GM23338 (cell line): ENCODE measurements around the gene OTUD7B. TPM values are rescaled to one million over a fixed set of nuclear protein-coding genes. Genes with fewer than 3 reads are reported as not detected.

Source experiments
- ATAC-seq: fragments of 200-7000 bp; cut with Tn5 transposase; 3 replicates; pipeline ENCODE4 v1.9.1; 2020
- DNase-seq: peaks from one replicate; pipeline ENCODE4 v3.0.0-alpha.2; 2015; ENCODE audit warnings: low spot score
- H2AFZ ChIP-seq: fragments of 200-600 bp; sonication (generic); 2 replicates; pipeline ENCODE4 v1.8.0; 2016; ENCODE audit warnings: antibody characterized with exemption, mild to moderate bottlenecking, moderate library complexity
- H3F3A ChIP-seq: fragments of 200-600 bp; sonication (generic); replicated peaks from 2 replicates; pipeline ENCODE4 v1.8.0; 2017; ENCODE audit warnings: antibody characterized with exemption, mixed run types, low read depth
- H3K27ac ChIP-seq: fragments of 200-600 bp; sonication (generic); 2 replicates; pipeline ENCODE4 v1.6.1; 2016; ENCODE audit warnings: low read depth
- H3K27me3 ChIP-seq: fragments of 200-600 bp; sonication (generic); 2 replicates; pipeline ENCODE4 v1.8.0; 2016; ENCODE audit warnings: mild to moderate bottlenecking, mixed run types, moderate library complexity; ENCODE audit not compliant: insufficient read depth
- H3K36me3 ChIP-seq: fragments of 200-600 bp; sonication (generic); 2 replicates; pipeline ENCODE4 v1.8.0; 2016; ENCODE audit warnings: mild to moderate bottlenecking; ENCODE audit not compliant: insufficient read depth
- H3K4me1 ChIP-seq: fragments of 200-600 bp; sonication (generic); 2 replicates; pipeline ENCODE4 v1.8.0; 2016; ENCODE audit warnings: mild to moderate bottlenecking, moderate library complexity; ENCODE audit not compliant: insufficient read depth
- H3K4me2 ChIP-seq: fragments of 200-600 bp; sonication (generic); 2 replicates; pipeline ENCODE4 v1.7.1; 2017; ENCODE audit warnings: mixed run types
- H3K4me3 ChIP-seq: fragments of 200-600 bp; sonication (generic); 2 replicates; pipeline ENCODE4 v1.6.1; 2016; ENCODE audit warnings: mixed run types
- H3K79me2 ChIP-seq: fragments of 200-600 bp; sonication (generic); replicated peaks from 2 replicates; pipeline ENCODE4 v1.8.0; 2017; ENCODE audit warnings: mild to moderate bottlenecking; ENCODE audit not compliant: insufficient read depth
- H3K9me2 ChIP-seq: fragments of 200-600 bp; sonication (generic); 2 replicates; pipeline ENCODE4 v1.8.0; 2017; ENCODE audit not compliant: insufficient read depth
- H4K20me1 ChIP-seq: fragments of 200-600 bp; sonication (generic); replicated peaks from 2 replicates; pipeline ENCODE4 v1.8.0; 2017; ENCODE audit warnings: mild to moderate bottlenecking; ENCODE audit not compliant: insufficient read depth
- H3K27ac Mint-ChIP-seq: 2 replicates; pipeline ENCODE4 v1.8.0; 2020; ENCODE audit warnings: inconsistent platforms, mild to moderate bottlenecking, moderate library complexity, mixed read lengths
- H3K27me3 Mint-ChIP-seq: 3 replicates; pipeline ENCODE4 v1.8.0; 2022; ENCODE audit warnings: low read depth, mild to moderate bottlenecking, moderate library complexity, mixed read lengths, inconsistent platforms; ENCODE audit not compliant: insufficient read depth, poor library complexity
- H3K36me3 Mint-ChIP-seq: 3 replicates; pipeline ENCODE4 v1.8.0; 2021; ENCODE audit warnings: low read depth, mild to moderate bottlenecking, inconsistent platforms, moderate library complexity, mixed read lengths
- H3K4me1 Mint-ChIP-seq: 3 replicates; pipeline ENCODE4 v1.8.0; 2020; ENCODE audit warnings: mild to moderate bottlenecking, inconsistent platforms, mixed read lengths
- H3K4me3 Mint-ChIP-seq: 3 replicates; pipeline ENCODE4 v1.8.0; 2021; ENCODE audit warnings: moderate library complexity, mild to moderate bottlenecking, inconsistent platforms, mixed read lengths
- H3K9me3 Mint-ChIP-seq: 3 replicates; pipeline ENCODE4 v1.8.0; 2020; ENCODE audit warnings: moderate library complexity, mild to moderate bottlenecking, inconsistent platforms, mixed read lengths
- CREB1 ChIP-seq: fragments of 250-450 bp; sonication (Bioruptor Pico); IDR thresholded peaks from 2 replicates; pipeline ENCODE4 v1.5.0; 2020; ENCODE audit warnings: low read depth, mild to moderate bottlenecking, moderate library complexity
- CTCF ChIP-seq, 2 experiments: fragments of 200-600 bp in 1 of 2; sonication (generic) in 1 of 2; conservative IDR thresholded peaks; 2 replicates each; pipeline versions ENCODE4 v1.5.1 to v1.6.1; 2016 to 2017; ENCODE audit warnings: antibody characterized with exemption in 2 of 2, low read depth in 2 of 2, mild to moderate bottlenecking in 2 of 2, moderate library complexity in 1 of 2
- ETS1 ChIP-seq: IDR thresholded peaks from 2 replicates; pipeline ENCODE4 v1.6.1; 2016; ENCODE audit warnings: antibody characterized with exemption
- EZH2 ChIP-seq: fragments of 200-600 bp; sonication (generic); IDR thresholded peaks from one replicate; pipeline ENCODE4 v1.8.0; 2017; ENCODE audit warnings: antibody characterized with exemption, mild to moderate bottlenecking, low read depth; ENCODE audit not compliant: unreplicated experiment
- EZH2phosphoT487 ChIP-seq: fragments of 200-600 bp; sonication (generic); IDR thresholded peaks from one replicate; pipeline ENCODE4 v1.8.1; 2018; ENCODE audit warnings: antibody characterized with exemption; ENCODE audit not compliant: unreplicated experiment
- JUNB ChIP-seq: IDR thresholded peaks from one replicate; pipeline ENCODE4 v1.6.1; 2016; ENCODE audit warnings: antibody characterized with exemption; ENCODE audit not compliant: unreplicated experiment
- NANOG ChIP-seq: IDR thresholded peaks from 2 replicates; pipeline ENCODE4 v1.6.1; 2016; ENCODE audit warnings: antibody characterized with exemption, borderline replicate concordance
- POLR2AphosphoS5 ChIP-seq: IDR thresholded peaks from 2 replicates; pipeline ENCODE4 v1.6.1; 2016; ENCODE audit warnings: antibody characterized with exemption, low read depth
- REST ChIP-seq: IDR thresholded peaks from one replicate; pipeline ENCODE4 v1.6.1; 2018; ENCODE audit warnings: antibody characterized with exemption; ENCODE audit not compliant: unreplicated experiment
- STAT1 ChIP-seq: IDR thresholded peaks from one replicate; pipeline ENCODE4 v1.6.1; 2016; ENCODE audit warnings: antibody characterized with exemption; ENCODE audit not compliant: unreplicated experiment
- ZNF114 ChIP-seq: fragments of 250-450 bp; sonication (Bioruptor Pico); IDR thresholded peaks from 2 replicates; pipeline ENCODE4 v1.5.0; 2020; ENCODE audit warnings: mild to moderate bottlenecking, moderate library complexity
- ZNF331 ChIP-seq: fragments of 250-450 bp; sonication (Bioruptor Pico); IDR thresholded peaks from 2 replicates; pipeline ENCODE4 v1.5.0; 2020; ENCODE audit warnings: low read depth, mild to moderate bottlenecking, moderate library complexity
- ZNF462 ChIP-seq: fragments of 250-450 bp; sonication (Bioruptor Pico); IDR thresholded peaks from 2 replicates; pipeline ENCODE4 v1.5.0; 2020; ENCODE audit warnings: mild to moderate bottlenecking, moderate library complexity
- polyA plus RNA-seq: library from polyadenylated mRNA; unstranded; fragments of >200 nt; fragmentation: Nextera tagmentation; extraction: Ambion mirVana; gene quantifications from 2 replicates; pipeline ENCODE4 v1.2.1, GENCODE V29; 2016
- total RNA-seq: library from RNA; depleted of rRNA; stranded (reverse); fragments of >200 nt; shearing (Covaris generic); gene quantifications from 2 replicates; pipeline ENCODE4 v1.2.3, GENCODE V29; 2014

Gene OTUD7B
- total and polyA plus RNA-seq, 2 experiments from 2014 or later = 3.7 to 9.9 TPM

GRCh38 chr1:150012611-150013010, 2.1 kb upstream of the OTUD7B start:
- H3F3A ChIP-seq = peaks cover 3% of the 10 kb centered on the region; the same call in 1 of the 2 replicates
- ATAC-seq (no peak), DNase-seq (no peak)
- H3K27ac ChIP-seq = no peak overlapping the region
- H3K79me2 ChIP-seq = peaks cover 12% of the 10 kb centered on the region
- Mint-ChIP-seq H3K4me1 (peaks cover 27% of the 10 kb centered on the region), H3K36me3 (no peaks in the 10 kb centered on the region), H3K4me3 (no peak overlapping the region), H3K27me3 (peaks cover 8% of the 10 kb centered on the region), H3K9me3 (no peaks in the 10 kb centered on the region), H3K27ac (no peak overlapping the region)
- TF ChIP-seq EZH2phosphoT487 = no peak
- no peak for TF ChIP-seq JUNB
- TF ChIP-seq CREB1 (CRISPR knock-in tag) = no peak
- no peak for TF ChIP-seq ZNF462 (CRISPR knock-in tag)
- no peak for TF ChIP-seq CTCF (conservative IDR thresholded peaks at IDR 0.05; ENCODE audit: low read depth in 2 of 2)
- TF ChIP-seq ETS1 = no peak
- no peak for TF ChIP-seq ZNF331 (CRISPR knock-in tag)
- TF ChIP-seq STAT1 = no peak
- no peak for TF ChIP-seq REST
- TF ChIP-seq NANOG = no peak
- TF ChIP-seq ZNF114 (CRISPR knock-in tag) = no peak
- TF ChIP-seq EZH2 = no peak
- no peak for TF ChIP-seq POLR2AphosphoS5
- no peaks in the 10 kb centered on the region for H3K36me3 ChIP-seq
- H4K20me1 ChIP-seq = peaks cover 7% of the 10 kb centered on the region
- H3K27me3 ChIP-seq = no peaks in the 10 kb centered on the region
- H3K4me1 ChIP-seq = peaks cover 18% of the 10 kb centered on the region
- no peak overlapping the region for H3K4me2 ChIP-seq
- H3K9me2 ChIP-seq = no peaks in the 10 kb centered on the region
- H2AFZ ChIP-seq = no peak overlapping the region
- no peak overlapping the region for H3K4me3 ChIP-seq
